HUES64 (cell line): ENCODE results near the gene ADPRH.

Experiments
- H3K27ac ChIP-seq: 2 replicates; pipeline ENCODE4 v1.7.0; 2013; ENCODE audit warnings: low read depth, low read length, inconsistent platforms
- H3K27me3 ChIP-seq: 2 replicates; pipeline ENCODE4 v1.6.1; 2013; ENCODE audit warnings: mild to moderate bottlenecking, low read length; ENCODE audit not compliant: insufficient read depth
- H3K36me3 ChIP-seq: 2 replicates; pipeline ENCODE4 v1.6.1; 2013; ENCODE audit warnings: mild to moderate bottlenecking, low read length; ENCODE audit not compliant: insufficient read depth
- H3K4me1 ChIP-seq: 2 replicates; pipeline ENCODE4 v1.6.1; 2013; ENCODE audit warnings: mild to moderate bottlenecking, low read length, moderate library complexity; ENCODE audit not compliant: insufficient read depth
- H3K4me3 ChIP-seq: 2 replicates; pipeline ENCODE4 v1.5.1; 2013; ENCODE audit warnings: mild to moderate bottlenecking, low read length, moderate library complexity
- H3K9ac ChIP-seq: 2 replicates; pipeline ENCODE4 v1.6.1; 2013; ENCODE audit warnings: mild to moderate bottlenecking, low read depth, low read length
- H3K9me3 ChIP-seq: 2 replicates; pipeline ENCODE4 v1.6.1; 2013; ENCODE audit warnings: low read depth, low read length; ENCODE audit not compliant: insufficient read depth
- WGBS: fragments of 150-250, 120-280 bp; methylation state at CpG from one replicate; pipeline ENCODE4 v1.1.7; 2013; ENCODE audit warnings: missing lambda C conversion rate; 5-methylcytosine and 5-hydroxymethylcytosine counted together

The ADPRH gene

DNA sequence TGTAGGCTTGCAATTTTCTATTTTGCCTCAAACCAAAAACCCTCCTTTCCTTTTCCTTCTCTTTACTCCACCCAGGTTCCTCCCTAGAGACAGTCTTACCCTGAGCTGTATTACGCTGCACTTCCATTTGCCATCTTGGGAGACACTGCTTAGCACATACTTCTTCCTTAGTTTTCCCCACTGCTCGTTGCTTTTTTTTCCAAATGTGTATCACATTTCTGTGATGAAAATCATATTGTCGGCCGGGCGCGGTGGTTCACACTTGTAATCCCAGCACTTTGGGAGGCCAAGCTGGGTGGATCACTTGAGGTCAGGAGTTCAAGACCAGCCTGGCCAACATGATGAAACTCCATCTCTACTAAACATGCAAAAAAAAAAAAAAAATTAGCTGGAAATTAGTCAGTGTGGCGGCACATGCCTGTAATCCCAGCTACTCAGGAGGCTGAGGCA lies 51.6 kb downstream of the ADPRH start:
- Histone ChIP-seq H3K4me3 (no peak overlapping the region), H3K27me3 (no peaks in the 10 kb centered on the region), H3K4me1 (0 out of 2 replicates have a peak, but pooled peaks cover 2% of the 10 kb centered on the region), H3K9ac (no peak overlapping the region), H3K27ac (no peak overlapping the region), H3K9me3 (no peaks in the 10 kb centered on the region), H3K36me3 (no peaks in the 10 kb centered on the region)
- WGBS = 96% methylated on average over 7 of the region's 7 CpGs

DNA sequence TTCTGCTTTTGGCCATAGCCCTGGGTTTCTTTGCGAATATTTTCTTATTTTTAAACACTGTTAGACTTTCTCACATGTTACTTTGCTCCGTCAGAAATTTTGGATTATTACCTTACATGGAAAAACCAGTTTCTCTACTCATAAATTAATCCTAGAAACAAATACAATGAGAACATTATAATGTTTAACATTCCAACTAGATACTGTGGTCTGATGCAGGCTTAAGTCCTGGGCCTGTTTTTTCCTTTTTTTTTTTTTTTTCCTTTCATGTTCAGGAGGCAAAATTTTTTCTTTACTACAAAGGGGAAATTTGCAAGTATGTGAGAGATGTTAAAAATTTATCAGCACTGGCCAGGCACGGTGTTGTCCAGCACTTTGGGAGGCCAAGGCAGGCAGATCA lies 52.2 kb downstream of the ADPRH start:
- 91% methylated on average over 3 of the region's 3 CpGs for WGBS
- Histone ChIP-seq H3K27ac (no peak overlapping the region), H3K9ac (no peak overlapping the region), H3K4me3 (no peak overlapping the region), H3K4me1 (no peaks in the 10 kb centered on the region), H3K9me3 (no peaks in the 10 kb centered on the region), H3K27me3 (no peaks in the 10 kb centered on the region), H3K36me3 (no peaks in the 10 kb centered on the region)

- H3K9ac ChIP-seq = no peak overlapping the region
- no peaks in the 10 kb centered on the region for H3K27me3 ChIP-seq
- H3K9me3 ChIP-seq = no peaks in the 10 kb centered on the region
- no peak overlapping the region for H3K4me3 ChIP-seq
- no peaks in the 10 kb centered on the region for H3K4me1 ChIP-seq
- H3K36me3 ChIP-seq = no peaks in the 10 kb centered on the region
- no peak overlapping the region for H3K27ac ChIP-seq
- 99% methylated on average over 4 of the region's 4 CpGs for WGBS
Measured at GRCh38 chr3:119632216-119632615, 52.9 kb downstream of the ADPRH start.

- no peak overlapping the region for H3K4me3 ChIP-seq
- no peaks in the 10 kb centered on the region for H3K27me3 ChIP-seq
- no peak overlapping the region for H3K27ac ChIP-seq
- no peaks in the 10 kb centered on the region for H3K9me3 ChIP-seq
- H3K9ac ChIP-seq = no peak overlapping the region
- 69% methylated on average over 4 of the region's 4 CpGs for WGBS
- H3K4me1 ChIP-seq = no peaks in the 10 kb centered on the region
- H3K36me3 ChIP-seq = no peaks in the 10 kb centered on the region
Measured at GRCh38 chr3:119632829-119633228, 53.5 kb downstream of the ADPRH start.

GRCh38 chr3:119635719-119636118 lies 56.4 kb downstream of the ADPRH start:
- Histone ChIP-seq H3K9me3 (no peaks in the 10 kb centered on the region), H3K4me3 (no peak overlapping the region), H3K4me1 (no peaks in the 10 kb centered on the region), H3K9ac (no peak overlapping the region), H3K27ac (no peak overlapping the region), H3K36me3 (no peaks in the 10 kb centered on the region), H3K27me3 (no peaks in the 10 kb centered on the region)
- WGBS = 95% methylated on average over 10 of the region's 10 CpGs

DNA sequence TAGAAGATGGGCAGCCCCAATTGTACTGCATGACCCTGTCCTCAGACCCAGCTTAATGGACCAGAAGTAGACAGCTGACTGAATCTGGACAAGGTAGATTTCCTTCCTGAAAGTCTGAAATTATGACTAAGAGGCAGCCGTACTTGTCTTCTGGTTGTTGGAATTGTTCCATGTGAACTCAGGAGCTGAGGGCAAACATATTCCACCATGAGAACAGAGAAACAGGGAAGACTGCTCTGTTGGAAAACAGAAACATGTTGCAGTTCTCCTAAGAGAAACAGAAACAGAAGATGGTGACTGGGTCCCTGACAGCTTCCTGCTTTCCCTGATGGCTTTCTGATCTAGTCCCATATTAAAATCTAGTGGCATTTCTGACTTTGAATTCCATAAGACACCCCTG lies 57.0 kb downstream of the ADPRH start:
- Histone ChIP-seq H3K27me3 (no peaks in the 10 kb centered on the region), H3K27ac (no peak overlapping the region), H3K9ac (no peak overlapping the region), H3K4me1 (no peaks in the 10 kb centered on the region), H3K4me3 (no peak overlapping the region), H3K36me3 (no peaks in the 10 kb centered on the region), H3K9me3 (no peaks in the 10 kb centered on the region)
- WGBS = 100% methylated on average over 1 of the region's 1 CpG

DNA sequence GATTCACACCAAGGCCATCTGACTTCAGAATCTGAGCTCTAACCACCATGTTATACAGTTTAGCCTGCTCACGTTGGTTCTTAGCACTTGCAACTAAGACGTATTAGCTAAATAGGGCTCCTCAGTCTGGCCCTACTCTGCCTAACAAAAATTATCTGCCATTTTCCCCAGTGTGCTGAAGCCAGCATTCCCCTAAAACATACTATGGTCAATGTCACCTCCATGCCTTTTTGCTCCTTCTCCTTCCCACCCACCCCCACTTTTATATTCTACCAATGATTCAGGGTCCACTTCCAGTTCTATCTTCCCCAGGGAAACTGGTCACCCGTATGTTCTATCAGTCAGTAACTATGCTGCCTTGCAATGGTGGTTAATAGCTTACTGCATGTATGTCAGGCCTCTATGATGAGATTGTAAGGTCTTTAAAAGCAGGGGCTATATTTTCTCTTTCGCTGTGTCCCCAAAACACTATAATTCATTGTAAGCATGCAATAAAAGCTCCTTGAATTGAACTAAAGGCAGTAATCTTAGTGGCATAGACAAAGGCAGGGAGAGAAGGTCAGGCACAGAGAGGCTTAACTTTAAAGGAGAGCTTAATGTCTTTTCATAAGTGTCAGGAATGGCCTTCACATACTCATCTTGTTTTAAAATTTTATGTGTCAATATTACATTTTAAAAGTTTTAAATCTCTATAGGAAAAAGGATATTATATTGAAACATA lies 57.8 kb downstream of the ADPRH start:
- Histone ChIP-seq H3K27me3 (no peaks in the 10 kb centered on the region), H3K9me3 (no peaks in the 10 kb centered on the region), H3K4me1 (no peaks in the 10 kb centered on the region), H3K36me3 (no peaks in the 10 kb centered on the region), H3K27ac (no peak overlapping the region), H3K4me3 (no peak overlapping the region), H3K9ac (no peak overlapping the region)
- 93% methylated on average over 3 of the region's 4 CpGs for WGBS

DNA sequence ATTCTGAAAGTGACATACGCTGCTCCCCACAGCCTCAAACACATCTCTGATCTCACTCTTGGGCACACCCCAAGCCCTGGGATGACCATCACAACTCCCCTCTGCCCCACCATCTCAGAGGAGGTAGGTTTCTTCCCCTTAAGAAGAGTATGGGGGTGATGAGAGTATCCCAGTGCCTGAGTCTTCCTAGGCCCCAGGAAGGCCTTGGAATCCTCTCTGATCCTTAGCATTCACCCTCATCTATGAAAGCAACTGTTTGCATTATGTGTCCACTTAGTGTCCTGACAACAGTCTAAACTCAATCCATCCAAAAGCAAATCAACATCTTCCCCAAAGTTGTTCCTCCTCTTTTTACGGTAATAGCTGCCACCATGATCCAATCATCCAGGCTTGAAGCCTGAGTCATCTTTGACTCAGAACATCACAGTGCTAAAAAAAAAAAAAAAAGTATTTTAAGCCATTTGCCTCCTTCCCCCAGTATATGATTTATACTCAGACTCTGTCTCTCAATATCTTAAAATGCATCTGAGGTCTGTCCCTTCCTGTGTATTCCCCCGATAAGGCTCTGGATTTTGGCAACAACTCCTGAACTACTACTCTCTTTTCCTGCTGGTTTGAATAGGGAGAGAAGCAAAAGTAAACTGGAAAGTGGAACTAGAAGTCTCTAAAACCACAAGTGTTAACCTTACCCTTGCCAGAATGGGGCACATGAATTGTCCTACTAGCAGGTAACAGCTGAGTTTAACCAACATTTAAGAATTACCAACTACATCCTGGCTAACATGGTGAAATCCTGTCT lies 58.6 kb downstream of the ADPRH start:
- no peaks in the 10 kb centered on the region for H3K9me3 ChIP-seq
- H3K9ac ChIP-seq = no peak overlapping the region
- H3K36me3 ChIP-seq = no peaks in the 10 kb centered on the region
- 97% methylated on average over 3 of the region's 3 CpGs for WGBS
- H3K27me3 ChIP-seq = no peaks in the 10 kb centered on the region
- H3K4me1 ChIP-seq = no peaks in the 10 kb centered on the region
- no peak overlapping the region for H3K4me3 ChIP-seq
- no peak overlapping the region for H3K27ac ChIP-seq
